GM23338 (cell line): ENCODE data around the gene COL8A2. TPM values are rescaled to one million over a fixed set of nuclear protein-coding genes. Genes with fewer than 3 reads are reported as not detected.

Experiments used
- ATAC-seq: fragments of 200-7000 bp; cut with Tn5 transposase; 3 replicates; pipeline ENCODE4 v1.9.1; 2020
- DNase-seq: peaks from one replicate; pipeline ENCODE4 v3.0.0-alpha.2; 2015; ENCODE audit warnings: low spot score
- H2AFZ ChIP-seq: fragments of 200-600 bp; sonication (generic); 2 replicates; pipeline ENCODE4 v1.8.0; 2016; ENCODE audit warnings: antibody characterized with exemption, mild to moderate bottlenecking, moderate library complexity
- H3F3A ChIP-seq: fragments of 200-600 bp; sonication (generic); replicated peaks from 2 replicates; pipeline ENCODE4 v1.8.0; 2017; ENCODE audit warnings: antibody characterized with exemption, mixed run types, low read depth
- H3K27ac ChIP-seq: fragments of 200-600 bp; sonication (generic); 2 replicates; pipeline ENCODE4 v1.6.1; 2016; ENCODE audit warnings: low read depth
- H3K27me3 ChIP-seq: fragments of 200-600 bp; sonication (generic); 2 replicates; pipeline ENCODE4 v1.8.0; 2016; ENCODE audit warnings: mild to moderate bottlenecking, mixed run types, moderate library complexity; ENCODE audit not compliant: insufficient read depth
- H3K36me3 ChIP-seq: fragments of 200-600 bp; sonication (generic); 2 replicates; pipeline ENCODE4 v1.8.0; 2016; ENCODE audit warnings: mild to moderate bottlenecking; ENCODE audit not compliant: insufficient read depth
- H3K4me1 ChIP-seq: fragments of 200-600 bp; sonication (generic); 2 replicates; pipeline ENCODE4 v1.8.0; 2016; ENCODE audit warnings: mild to moderate bottlenecking, moderate library complexity; ENCODE audit not compliant: insufficient read depth
- H3K4me2 ChIP-seq: fragments of 200-600 bp; sonication (generic); 2 replicates; pipeline ENCODE4 v1.7.1; 2017; ENCODE audit warnings: mixed run types
- H3K4me3 ChIP-seq: fragments of 200-600 bp; sonication (generic); 2 replicates; pipeline ENCODE4 v1.6.1; 2016; ENCODE audit warnings: mixed run types
- H3K79me2 ChIP-seq: fragments of 200-600 bp; sonication (generic); replicated peaks from 2 replicates; pipeline ENCODE4 v1.8.0; 2017; ENCODE audit warnings: mild to moderate bottlenecking; ENCODE audit not compliant: insufficient read depth
- H3K9me2 ChIP-seq: fragments of 200-600 bp; sonication (generic); 2 replicates; pipeline ENCODE4 v1.8.0; 2017; ENCODE audit not compliant: insufficient read depth
- H4K20me1 ChIP-seq: fragments of 200-600 bp; sonication (generic); replicated peaks from 2 replicates; pipeline ENCODE4 v1.8.0; 2017; ENCODE audit warnings: mild to moderate bottlenecking; ENCODE audit not compliant: insufficient read depth
- H3K27ac Mint-ChIP-seq: 2 replicates; pipeline ENCODE4 v1.8.0; 2020; ENCODE audit warnings: inconsistent platforms, mild to moderate bottlenecking, moderate library complexity, mixed read lengths
- H3K27me3 Mint-ChIP-seq: 3 replicates; pipeline ENCODE4 v1.8.0; 2022; ENCODE audit warnings: low read depth, mild to moderate bottlenecking, moderate library complexity, mixed read lengths, inconsistent platforms; ENCODE audit not compliant: insufficient read depth, poor library complexity
- H3K36me3 Mint-ChIP-seq: 3 replicates; pipeline ENCODE4 v1.8.0; 2021; ENCODE audit warnings: low read depth, mild to moderate bottlenecking, inconsistent platforms, moderate library complexity, mixed read lengths
- H3K4me1 Mint-ChIP-seq: 3 replicates; pipeline ENCODE4 v1.8.0; 2020; ENCODE audit warnings: mild to moderate bottlenecking, inconsistent platforms, mixed read lengths
- H3K4me3 Mint-ChIP-seq: 3 replicates; pipeline ENCODE4 v1.8.0; 2021; ENCODE audit warnings: moderate library complexity, mild to moderate bottlenecking, inconsistent platforms, mixed read lengths
- H3K9me3 Mint-ChIP-seq: 3 replicates; pipeline ENCODE4 v1.8.0; 2020; ENCODE audit warnings: moderate library complexity, mild to moderate bottlenecking, inconsistent platforms, mixed read lengths
- CREB1 ChIP-seq: fragments of 250-450 bp; sonication (Bioruptor Pico); IDR thresholded peaks from 2 replicates; pipeline ENCODE4 v1.5.0; 2020; ENCODE audit warnings: low read depth, mild to moderate bottlenecking, moderate library complexity
- EZH2phosphoT487 ChIP-seq: fragments of 200-600 bp; sonication (generic); IDR thresholded peaks from one replicate; pipeline ENCODE4 v1.8.1; 2018; ENCODE audit warnings: antibody characterized with exemption; ENCODE audit not compliant: unreplicated experiment
- JUNB ChIP-seq: IDR thresholded peaks from one replicate; pipeline ENCODE4 v1.6.1; 2016; ENCODE audit warnings: antibody characterized with exemption; ENCODE audit not compliant: unreplicated experiment
- POLR2AphosphoS5 ChIP-seq: IDR thresholded peaks from 2 replicates; pipeline ENCODE4 v1.6.1; 2016; ENCODE audit warnings: antibody characterized with exemption, low read depth
- STAT1 ChIP-seq: IDR thresholded peaks from one replicate; pipeline ENCODE4 v1.6.1; 2016; ENCODE audit warnings: antibody characterized with exemption; ENCODE audit not compliant: unreplicated experiment
- ZNF331 ChIP-seq: fragments of 250-450 bp; sonication (Bioruptor Pico); IDR thresholded peaks from 2 replicates; pipeline ENCODE4 v1.5.0; 2020; ENCODE audit warnings: low read depth, mild to moderate bottlenecking, moderate library complexity
- polyA plus RNA-seq: library from polyadenylated mRNA; unstranded; fragments of >200 nt; fragmentation: Nextera tagmentation; extraction: Ambion mirVana; gene quantifications from 2 replicates; pipeline ENCODE4 v1.2.1, GENCODE V29; 2016
- total RNA-seq: library from RNA; depleted of rRNA; stranded (reverse); fragments of >200 nt; shearing (Covaris generic); gene quantifications from 2 replicates; pipeline ENCODE4 v1.2.3, GENCODE V29; 2014
- TF ChIP-seq, protein P1 (sequence below): IDR thresholded peaks from one replicate; pipeline ENCODE4 v1.6.1; 2018; ENCODE audit warnings: antibody characterized with exemption; ENCODE audit not compliant: unreplicated experiment
- TF ChIP-seq, protein P2 (sequence below): IDR thresholded peaks from 2 replicates; pipeline ENCODE4 v1.6.1; 2016; ENCODE audit warnings: antibody characterized with exemption
- TF ChIP-seq, protein P3 (sequence below): fragments of 250-450 bp; sonication (Bioruptor Pico); IDR thresholded peaks from 2 replicates; pipeline ENCODE4 v1.5.0; 2020; ENCODE audit warnings: mild to moderate bottlenecking, moderate library complexity
- TF ChIP-seq, protein P4 (sequence below), 2 experiments: fragments of 200-600 bp in 1 of 2; sonication (generic) in 1 of 2; conservative IDR thresholded peaks; 2 replicates each; pipeline versions ENCODE4 v1.5.1 to v1.6.1; 2016 to 2017; ENCODE audit warnings: antibody characterized with exemption in 2 of 2, low read depth in 2 of 2, mild to moderate bottlenecking in 2 of 2, moderate library complexity in 1 of 2

The COL8A2 gene
- total and polyA plus RNA-seq, 2 experiments from 2014 or later, result 0.95 to 4.9 TPM

DNA sequence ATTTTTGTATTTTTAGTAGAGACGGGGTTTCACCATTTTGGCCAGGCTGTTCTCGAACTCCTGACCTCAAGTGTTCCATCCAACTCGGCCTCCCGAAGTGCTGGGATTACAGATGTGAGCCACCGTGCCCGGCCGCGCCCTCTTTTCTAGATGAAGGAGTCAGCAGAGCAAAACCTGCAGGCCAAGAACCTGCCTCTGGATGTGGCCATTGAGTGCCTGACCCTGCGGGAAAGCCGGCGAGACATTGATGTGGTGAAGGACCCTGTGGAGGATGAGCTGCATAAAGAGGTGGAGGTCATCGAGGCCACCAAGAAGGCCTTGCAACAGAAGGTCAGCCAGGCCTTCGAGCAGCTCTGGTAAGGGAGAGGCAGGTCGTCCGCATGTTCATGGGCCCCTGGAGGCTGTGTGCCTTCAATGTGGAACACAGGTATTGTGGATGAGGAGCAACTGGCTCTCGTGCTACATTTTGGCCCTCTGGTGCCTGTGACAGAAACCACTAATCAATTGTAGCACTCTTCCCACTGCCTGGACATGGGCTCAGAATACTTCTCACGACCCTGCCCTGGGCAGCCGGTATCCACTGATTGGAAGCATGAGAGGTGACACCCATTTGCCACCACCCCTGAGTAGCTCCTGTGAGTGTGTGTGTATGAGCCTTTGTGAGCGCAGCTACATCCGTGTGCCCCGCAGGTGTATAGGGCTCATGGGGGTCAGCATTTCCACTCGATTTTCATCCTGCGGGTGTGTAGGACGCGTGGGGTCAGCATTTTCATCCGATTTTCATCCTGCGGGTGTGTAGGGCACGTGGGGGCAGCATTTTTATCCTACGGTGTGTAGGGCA is 39.1 kb downstream of the COL8A2 start (continued):
- TF ChIP-seq STAT1 (no peak), ZNF331 (CRISPR knock-in tag) (no peak), CREB1 (CRISPR knock-in tag) (no peak), POLR2AphosphoS5 (no peak), JUNB (no peak), EZH2phosphoT487 (no peak)
- TF ChIP-seq, protein P1, sequence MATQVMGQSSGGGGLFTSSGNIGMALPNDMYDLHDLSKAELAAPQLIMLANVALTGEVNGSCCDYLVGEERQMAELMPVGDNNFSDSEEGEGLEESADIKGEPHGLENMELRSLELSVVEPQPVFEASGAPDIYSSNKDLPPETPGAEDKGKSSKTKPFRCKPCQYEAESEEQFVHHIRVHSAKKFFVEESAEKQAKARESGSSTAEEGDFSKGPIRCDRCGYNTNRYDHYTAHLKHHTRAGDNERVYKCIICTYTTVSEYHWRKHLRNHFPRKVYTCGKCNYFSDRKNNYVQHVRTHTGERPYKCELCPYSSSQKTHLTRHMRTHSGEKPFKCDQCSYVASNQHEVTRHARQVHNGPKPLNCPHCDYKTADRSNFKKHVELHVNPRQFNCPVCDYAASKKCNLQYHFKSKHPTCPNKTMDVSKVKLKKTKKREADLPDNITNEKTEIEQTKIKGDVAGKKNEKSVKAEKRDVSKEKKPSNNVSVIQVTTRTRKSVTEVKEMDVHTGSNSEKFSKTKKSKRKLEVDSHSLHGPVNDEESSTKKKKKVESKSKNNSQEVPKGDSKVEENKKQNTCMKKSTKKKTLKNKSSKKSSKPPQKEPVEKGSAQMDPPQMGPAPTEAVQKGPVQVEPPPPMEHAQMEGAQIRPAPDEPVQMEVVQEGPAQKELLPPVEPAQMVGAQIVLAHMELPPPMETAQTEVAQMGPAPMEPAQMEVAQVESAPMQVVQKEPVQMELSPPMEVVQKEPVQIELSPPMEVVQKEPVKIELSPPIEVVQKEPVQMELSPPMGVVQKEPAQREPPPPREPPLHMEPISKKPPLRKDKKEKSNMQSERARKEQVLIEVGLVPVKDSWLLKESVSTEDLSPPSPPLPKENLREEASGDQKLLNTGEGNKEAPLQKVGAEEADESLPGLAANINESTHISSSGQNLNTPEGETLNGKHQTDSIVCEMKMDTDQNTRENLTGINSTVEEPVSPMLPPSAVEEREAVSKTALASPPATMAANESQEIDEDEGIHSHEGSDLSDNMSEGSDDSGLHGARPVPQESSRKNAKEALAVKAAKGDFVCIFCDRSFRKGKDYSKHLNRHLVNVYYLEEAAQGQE, result no peak
- TF ChIP-seq, protein P2, sequence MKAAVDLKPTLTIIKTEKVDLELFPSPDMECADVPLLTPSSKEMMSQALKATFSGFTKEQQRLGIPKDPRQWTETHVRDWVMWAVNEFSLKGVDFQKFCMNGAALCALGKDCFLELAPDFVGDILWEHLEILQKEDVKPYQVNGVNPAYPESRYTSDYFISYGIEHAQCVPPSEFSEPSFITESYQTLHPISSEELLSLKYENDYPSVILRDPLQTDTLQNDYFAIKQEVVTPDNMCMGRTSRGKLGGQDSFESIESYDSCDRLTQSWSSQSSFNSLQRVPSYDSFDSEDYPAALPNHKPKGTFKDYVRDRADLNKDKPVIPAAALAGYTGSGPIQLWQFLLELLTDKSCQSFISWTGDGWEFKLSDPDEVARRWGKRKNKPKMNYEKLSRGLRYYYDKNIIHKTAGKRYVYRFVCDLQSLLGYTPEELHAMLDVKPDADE, result no peak

DNA sequence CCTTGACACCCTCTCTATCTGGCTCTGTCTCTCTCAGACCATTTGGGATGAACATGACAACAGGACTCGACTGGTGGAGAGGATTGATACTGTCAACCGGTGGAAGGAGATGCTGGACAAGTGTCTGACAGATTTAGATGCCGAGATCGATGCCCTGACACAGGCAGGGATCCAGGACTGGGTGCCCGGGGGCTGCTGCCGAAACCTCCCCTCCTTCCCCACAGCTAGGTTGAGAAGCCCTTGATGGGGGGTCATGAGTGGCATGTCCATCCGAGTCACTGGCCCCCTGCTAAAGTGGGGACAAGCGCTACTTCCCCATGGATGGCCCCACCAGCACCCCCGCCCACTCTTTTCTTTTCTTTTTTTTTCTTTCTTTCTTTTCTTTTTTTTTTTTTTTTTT is 39.9 kb downstream of the COL8A2 start:
- Histone ChIP-seq H2AFZ (no peak overlapping the region; the same call in 1 of the 2 replicates), H3K27ac (no peak overlapping the region), H3K27me3 (peaks cover 9% of the 10 kb centered on the region; the same call in 1 of the 2 replicates), H3K79me2 (peaks cover 10% of the 10 kb centered on the region), H3K9me2 (no peaks in the 10 kb centered on the region), H3K4me2 (no peak overlapping the region; the same call in 1 of the 2 replicates), H3F3A (0 out of 2 replicates have a peak, but pooled peaks cover 10% of the 10 kb centered on the region), H3K4me1 (peaks cover 6% of the 10 kb centered on the region; the same call in 1 of the 2 replicates), H3K36me3 (no peaks in the 10 kb centered on the region), H3K4me3 (no peak overlapping the region), H4K20me1 (0 out of 2 replicates have a peak, but pooled peaks cover 2% of the 10 kb centered on the region)
- ATAC-seq (no peak), DNase-seq (no peak)
- Mint-ChIP-seq H3K27me3 (peaks cover 9% of the 10 kb centered on the region), H3K9me3 (no peaks in the 10 kb centered on the region; the same call in 2 of the 3 replicates), H3K4me3 (peak overlapping the region; percentile 7; the same call in 1 of the 3 replicates), H3K4me1 (peaks cover 18% of the 10 kb centered on the region), H3K36me3 (peaks cover 5% of the 10 kb centered on the region; the same call in 2 of the 3 replicates), H3K27ac (no peak overlapping the region)
- TF ChIP-seq CREB1 (CRISPR knock-in tag) (no peak), ZNF331 (CRISPR knock-in tag) (no peak), STAT1 (no peak)
- TF ChIP-seq, protein P3, sequence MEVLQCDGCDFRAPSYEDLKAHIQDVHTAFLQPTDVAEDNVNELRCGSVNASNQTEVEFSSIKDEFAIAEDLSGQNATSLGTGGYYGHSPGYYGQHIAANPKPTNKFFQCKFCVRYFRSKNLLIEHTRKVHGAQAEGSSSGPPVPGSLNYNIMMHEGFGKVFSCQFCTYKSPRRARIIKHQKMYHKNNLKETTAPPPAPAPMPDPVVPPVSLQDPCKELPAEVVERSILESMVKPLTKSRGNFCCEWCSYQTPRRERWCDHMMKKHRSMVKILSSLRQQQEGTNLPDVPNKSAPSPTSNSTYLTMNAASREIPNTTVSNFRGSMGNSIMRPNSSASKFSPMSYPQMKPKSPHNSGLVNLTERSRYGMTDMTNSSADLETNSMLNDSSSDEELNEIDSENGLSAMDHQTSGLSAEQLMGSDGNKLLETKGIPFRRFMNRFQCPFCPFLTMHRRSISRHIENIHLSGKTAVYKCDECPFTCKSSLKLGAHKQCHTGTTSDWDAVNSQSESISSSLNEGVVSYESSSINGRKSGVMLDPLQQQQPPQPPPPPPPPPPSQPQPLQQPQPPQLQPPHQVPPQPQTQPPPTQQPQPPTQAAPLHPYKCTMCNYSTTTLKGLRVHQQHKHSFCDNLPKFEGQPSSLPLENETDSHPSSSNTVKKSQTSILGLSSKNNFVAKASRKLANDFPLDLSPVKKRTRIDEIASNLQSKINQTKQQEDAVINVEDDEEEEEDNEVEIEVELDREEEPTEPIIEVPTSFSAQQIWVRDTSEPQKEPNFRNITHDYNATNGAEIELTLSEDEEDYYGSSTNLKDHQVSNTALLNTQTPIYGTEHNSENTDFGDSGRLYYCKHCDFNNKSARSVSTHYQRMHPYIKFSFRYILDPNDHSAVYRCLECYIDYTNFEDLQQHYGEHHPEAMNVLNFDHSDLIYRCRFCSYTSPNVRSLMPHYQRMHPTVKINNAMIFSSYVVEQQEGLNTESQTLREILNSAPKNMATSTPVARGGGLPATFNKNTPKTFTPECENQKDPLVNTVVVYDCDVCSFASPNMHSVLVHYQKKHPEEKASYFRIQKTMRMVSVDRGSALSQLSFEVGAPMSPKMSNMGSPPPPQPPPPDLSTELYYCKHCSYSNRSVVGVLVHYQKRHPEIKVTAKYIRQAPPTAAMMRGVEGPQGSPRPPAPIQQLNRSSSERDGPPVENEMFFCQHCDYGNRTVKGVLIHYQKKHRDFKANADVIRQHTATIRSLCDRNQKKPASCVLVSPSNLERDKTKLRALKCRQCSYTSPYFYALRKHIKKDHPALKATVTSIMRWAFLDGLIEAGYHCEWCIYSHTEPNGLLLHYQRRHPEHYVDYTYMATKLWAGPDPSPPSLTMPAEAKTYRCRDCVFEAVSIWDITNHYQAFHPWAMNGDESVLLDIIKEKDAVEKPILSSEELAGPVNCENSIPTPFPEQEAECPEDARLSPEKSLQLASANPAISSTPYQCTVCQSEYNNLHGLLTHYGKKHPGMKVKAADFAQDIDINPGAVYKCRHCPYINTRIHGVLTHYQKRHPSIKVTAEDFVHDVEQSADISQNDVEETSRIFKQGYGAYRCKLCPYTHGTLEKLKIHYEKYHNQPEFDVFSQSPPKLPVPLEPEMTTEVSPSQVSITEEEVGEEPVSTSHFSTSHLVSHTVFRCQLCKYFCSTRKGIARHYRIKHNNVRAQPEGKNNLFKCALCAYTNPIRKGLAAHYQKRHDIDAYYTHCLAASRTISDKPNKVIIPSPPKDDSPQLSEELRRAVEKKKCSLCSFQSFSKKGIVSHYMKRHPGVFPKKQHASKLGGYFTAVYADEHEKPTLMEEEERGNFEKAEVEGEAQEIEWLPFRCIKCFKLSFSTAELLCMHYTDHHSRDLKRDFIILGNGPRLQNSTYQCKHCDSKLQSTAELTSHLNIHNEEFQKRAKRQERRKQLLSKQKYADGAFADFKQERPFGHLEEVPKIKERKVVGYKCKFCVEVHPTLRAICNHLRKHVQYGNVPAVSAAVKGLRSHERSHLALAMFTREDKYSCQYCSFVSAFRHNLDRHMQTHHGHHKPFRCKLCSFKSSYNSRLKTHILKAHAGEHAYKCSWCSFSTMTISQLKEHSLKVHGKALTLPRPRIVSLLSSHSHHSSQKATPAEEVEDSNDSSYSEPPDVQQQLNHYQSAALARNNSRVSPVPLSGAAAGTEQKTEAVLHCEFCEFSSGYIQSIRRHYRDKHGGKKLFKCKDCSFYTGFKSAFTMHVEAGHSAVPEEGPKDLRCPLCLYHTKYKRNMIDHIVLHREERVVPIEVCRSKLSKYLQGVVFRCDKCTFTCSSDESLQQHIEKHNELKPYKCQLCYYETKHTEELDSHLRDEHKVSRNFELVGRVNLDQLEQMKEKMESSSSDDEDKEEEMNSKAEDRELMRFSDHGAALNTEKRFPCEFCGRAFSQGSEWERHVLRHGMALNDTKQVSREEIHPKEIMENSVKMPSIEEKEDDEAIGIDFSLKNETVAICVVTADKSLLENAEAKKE (CRISPR knock-in tag), result no peak
- TF ChIP-seq, protein P4, sequence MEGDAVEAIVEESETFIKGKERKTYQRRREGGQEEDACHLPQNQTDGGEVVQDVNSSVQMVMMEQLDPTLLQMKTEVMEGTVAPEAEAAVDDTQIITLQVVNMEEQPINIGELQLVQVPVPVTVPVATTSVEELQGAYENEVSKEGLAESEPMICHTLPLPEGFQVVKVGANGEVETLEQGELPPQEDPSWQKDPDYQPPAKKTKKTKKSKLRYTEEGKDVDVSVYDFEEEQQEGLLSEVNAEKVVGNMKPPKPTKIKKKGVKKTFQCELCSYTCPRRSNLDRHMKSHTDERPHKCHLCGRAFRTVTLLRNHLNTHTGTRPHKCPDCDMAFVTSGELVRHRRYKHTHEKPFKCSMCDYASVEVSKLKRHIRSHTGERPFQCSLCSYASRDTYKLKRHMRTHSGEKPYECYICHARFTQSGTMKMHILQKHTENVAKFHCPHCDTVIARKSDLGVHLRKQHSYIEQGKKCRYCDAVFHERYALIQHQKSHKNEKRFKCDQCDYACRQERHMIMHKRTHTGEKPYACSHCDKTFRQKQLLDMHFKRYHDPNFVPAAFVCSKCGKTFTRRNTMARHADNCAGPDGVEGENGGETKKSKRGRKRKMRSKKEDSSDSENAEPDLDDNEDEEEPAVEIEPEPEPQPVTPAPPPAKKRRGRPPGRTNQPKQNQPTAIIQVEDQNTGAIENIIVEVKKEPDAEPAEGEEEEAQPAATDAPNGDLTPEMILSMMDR (conservative IDR thresholded peaks at IDR 0.05; ENCODE audit: low read depth in 2 of 2), result no peak
